AG10803 (cell line): ENCODE data around the gene OPTC.

Experiments used
- DNase-seq: peaks from one replicate; pipeline ENCODE4 v3.0.0; 2010; ENCODE audit warnings: low read depth
- H3K4me3 ChIP-seq: 2 replicates; pipeline ENCODE4 v1.5.1; 2011; ENCODE audit warnings: mild to moderate bottlenecking, low read length, control low read depth
- CTCF ChIP-seq: conservative IDR thresholded peaks from 2 replicates; pipeline ENCODE4 v1.5.1; 2011; ENCODE audit warnings: mild to moderate bottlenecking, low read length, control low read depth, inconsistent platforms

OPTC gene

GRCh38 chr1:203544485-203544884, 50.5 kb downstream of the OPTC start:
- no peak for DNase-seq
- no peak for TF ChIP-seq CTCF
- no peak overlapping the region for H3K4me3 ChIP-seq

- no peak for DNase-seq
- TF ChIP-seq CTCF, result no peak
- H3K4me3 ChIP-seq, result no peak overlapping the region
Observed at GRCh38 chr1:203544978-203545816, 51.2 kb downstream of the OPTC start.

- no peak for DNase-seq
- no peak overlapping the region for H3K4me3 ChIP-seq
- no peak for TF ChIP-seq CTCF
Observed at GRCh38 chr1:203546274-203546673, 52.3 kb downstream of the OPTC start.

GRCh38 chr1:203547147-203547546, 53.2 kb downstream of the OPTC start:
- H3K4me3 ChIP-seq, result no peak overlapping the region
- DNase-seq, result peak; percentile 23
- no peak for TF ChIP-seq CTCF

GRCh38 chr1:203547771-203548421, 53.9 kb downstream of the OPTC start:
- DNase-seq, result peak; percentile 39
- no peak overlapping the region for H3K4me3 ChIP-seq
- no peak for TF ChIP-seq CTCF

- TF ChIP-seq CTCF, result no peak
- DNase-seq, result peak; percentile 47
- H3K4me3 ChIP-seq, result no peak overlapping the region
Observed at GRCh38 chr1:203548892-203549291, 54.9 kb downstream of the OPTC start.

- DNase-seq, result no peak
- no peak for TF ChIP-seq CTCF
- H3K4me3 ChIP-seq, result no peak overlapping the region
Observed at GRCh38 chr1:203549309-203549708, 55.4 kb downstream of the OPTC start.
